Naive thymus-derived CD4-positive, alpha-beta T cell (primary cell): ENCODE measurements around the gene ZNF423. TPM values are rescaled to one million over a fixed set of nuclear protein-coding genes. Genes with fewer than 3 reads are reported as not detected.

Experiments
- ATAC-seq: fragments of 150-1000 bp; cut with Tn5 transposase; 2 replicates; pipeline ENCODE4 v1.10.0; 2021; ENCODE audit warnings: mild to moderate bottlenecking, moderate library complexity
- CTCF ChIA-PET: fragments of 350-600 bp; sonication (Branson Sonifier 250); formaldehyde crosslinking; loops from one replicate; lab custom pipeline; 2021; ENCODE audit warnings: antibody characterized with exemption; lab: Charles Lee
- POLR2A ChIA-PET: fragments of 350-600 bp; sonication (Branson Sonifier 250); formaldehyde crosslinking; loops from one replicate; lab custom pipeline; 2021; ENCODE audit warnings: antibody characterized with exemption, inconsistent platforms; lab: Charles Lee
- DNase-seq, 9 donors: peaks; one replicate each; pipeline versions ENCODE4 v3.0.0 to v3.0.0-alpha.2; 2020 to 2022; ENCODE audit warnings: mixed read lengths in 1 of 9
- H3K27ac ChIP-seq: one replicate; pipeline ENCODE4 v1.7.0; 2013; ENCODE audit warnings: mild to moderate bottlenecking, low read depth, low read length, moderate library complexity
- H3K27me3 ChIP-seq, 2 donors: one replicate each; pipeline ENCODE4 v1.7.0; 2013; ENCODE audit warnings: low read length in 2 of 2, mild to moderate bottlenecking in 2 of 2, moderate library complexity in 2 of 2; ENCODE audit not compliant: control insufficient read depth in 2 of 2, insufficient read depth in 2 of 2
- H3K36me3 ChIP-seq, 3 experiments: 1 replicate in 2 of 3; 2 replicates in 1 of 3; pipeline ENCODE4 v1.7.0; 2013; ENCODE audit warnings: low read length in 3 of 3, mild to moderate bottlenecking in 3 of 3, moderate library complexity in 1 of 3; ENCODE audit not compliant: insufficient read depth in 3 of 3, control insufficient read depth in 2 of 3
- H3K4me1 ChIP-seq, 2 donors: one replicate each; pipeline ENCODE4 v1.7.0; 2013; ENCODE audit warnings: low read length in 2 of 2, mild to moderate bottlenecking in 2 of 2, moderate library complexity in 1 of 2; ENCODE audit not compliant: control insufficient read depth in 2 of 2, insufficient read depth in 2 of 2
- H3K4me3 ChIP-seq: 2 replicates; pipeline ENCODE4 v1.7.0; 2013; ENCODE audit warnings: mild to moderate bottlenecking, low read length
- H3K9me3 ChIP-seq, 3 experiments: 1 replicate in 2 of 3; 2 replicates in 1 of 3; pipeline ENCODE4 v1.7.0; 2013; ENCODE audit warnings: low read length in 3 of 3; ENCODE audit not compliant: control insufficient read depth in 2 of 3
- H3K27ac Mint-ChIP-seq, 9 donors: one replicate each; pipeline ENCODE4 v1.8.0; 2020 to 2022; ENCODE audit warnings: mixed read lengths in 9 of 9, mild to moderate bottlenecking in 8 of 9, moderate library complexity in 5 of 9, inconsistent platforms in 2 of 9
- H3K27me3 Mint-ChIP-seq, 5 donors: one replicate each; pipeline ENCODE4 v1.8.0; 2021 to 2022; ENCODE audit warnings: mixed read lengths in 5 of 5, mild to moderate bottlenecking in 1 of 5
- H3K36me3 Mint-ChIP-seq, 5 donors: one replicate each; pipeline ENCODE4 v1.8.0; 2020 to 2022; ENCODE audit warnings: mixed read lengths in 5 of 5, mild to moderate bottlenecking in 3 of 5, inconsistent platforms in 1 of 5
- H3K4me1 Mint-ChIP-seq, 7 donors: one replicate each; pipeline ENCODE4 v1.8.0; 2020 to 2022; ENCODE audit warnings: mixed read lengths in 7 of 7, mild to moderate bottlenecking in 3 of 7, inconsistent platforms in 1 of 7
- H3K4me3 Mint-ChIP-seq, 10 donors: one replicate each; pipeline ENCODE4 v1.8.0; 2020 to 2022; ENCODE audit warnings: mild to moderate bottlenecking in 10 of 10, mixed read lengths in 10 of 10, moderate library complexity in 6 of 10, inconsistent platforms in 2 of 10
- H3K9me3 Mint-ChIP-seq, 11 donors: one replicate each; pipeline ENCODE4 v1.8.0; 2020 to 2022; ENCODE audit warnings: mixed read lengths in 11 of 11, mild to moderate bottlenecking in 4 of 11, inconsistent platforms in 1 of 11, moderate library complexity in 1 of 11
- intact Hi-C, 2 donors: fragments of 100-400 bp; cut with micrococcal nuclease; formaldehyde crosslinking; loops; one replicate each; pipeline ENCODE4 v1.15.1; 2023
- polyA plus RNA-seq, 2 donors: library from polyadenylated mRNA; unstranded; fragments of 300-500 nt; fragmentation: Illumina TruSeq; gene quantifications; one replicate each; pipeline ENCODE4 v1.2.3, GENCODE V29; 2021
- total RNA-seq, 6 experiments: library from RNA in 5 of 6; stranded (reverse) in 5 of 6; gene quantifications; 1 replicate in 5 of 6; 2 replicates in 1 of 6; pipeline ENCODE4 v1.2.3 and lab custom pipeline; 2021 to 2026

Gene ZNF423
- total and polyA plus RNA-seq, 7 experiments from 2014 or later: not detected

DNA sequence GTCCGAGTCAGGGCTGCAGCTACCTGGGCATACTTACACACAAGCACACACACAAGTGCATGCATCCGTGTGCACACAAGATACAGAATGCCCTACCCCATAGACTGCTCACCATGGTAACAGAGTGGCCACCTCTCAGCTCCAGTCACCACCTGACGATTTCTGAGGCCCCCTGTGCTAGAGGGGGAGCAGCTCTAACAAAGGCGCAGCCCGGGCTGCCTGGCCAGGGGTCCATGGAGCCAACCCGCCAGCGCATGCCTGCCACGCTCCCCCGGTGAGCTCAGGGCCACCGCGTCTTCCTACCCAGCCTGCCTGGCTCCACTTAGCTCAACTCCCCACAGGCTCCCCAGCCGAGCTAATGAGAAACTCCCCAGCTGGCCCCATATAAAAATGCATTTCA lies 75.5 kb downstream of the ZNF423 start:
- ChIA-PET POLR2A (no interaction called here), CTCF (no interaction called here)
- H3K27me3 Mint-ChIP-seq: peaks cover 0 to 11% (median 0%) of the 10 kb centered on the region in 5 donors
- peaks cover 0 to 4% (median 0%) of the 10 kb centered on the region in 11 donors for H3K9me3 Mint-ChIP-seq
- no peak for DNase-seq
- H3K27ac Mint-ChIP-seq: no peak overlapping the region
- intact Hi-C loops: no loop called here
- Histone ChIP-seq H3K9me3 (no peaks in the 10 kb centered on the region), H3K27me3 (no peaks in the 10 kb centered on the region), H3K27ac (no peak overlapping the region), H3K36me3 (no peaks in the 10 kb centered on the region), H3K4me3 (no peak overlapping the region), H3K4me1 (no peaks in the 10 kb centered on the region)
- H3K4me1 Mint-ChIP-seq: no peaks in the 10 kb centered on the region
- no peak for ATAC-seq
- H3K36me3 Mint-ChIP-seq: no peaks in the 10 kb centered on the region
- no peak overlapping the region for H3K4me3 Mint-ChIP-seq

DNA sequence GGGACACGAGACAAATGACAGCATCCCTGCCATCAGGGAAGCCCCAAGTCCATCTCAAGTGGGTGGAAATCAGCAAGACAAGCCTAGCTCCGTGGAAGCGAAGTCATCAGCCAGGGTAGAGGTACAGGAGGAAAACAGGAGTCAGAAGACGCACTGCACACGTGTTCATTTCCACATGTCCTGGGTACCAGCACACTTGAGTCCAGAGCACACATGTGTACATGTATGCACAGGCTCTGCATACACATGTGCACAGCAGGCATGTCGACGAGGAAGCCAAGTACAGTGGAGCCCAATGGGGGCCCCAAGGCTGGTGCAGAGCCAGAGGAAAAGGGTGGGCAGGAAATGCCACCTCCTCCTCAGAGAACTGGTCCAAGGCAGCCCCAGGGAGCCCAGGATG lies 75.9 kb downstream of the ZNF423 start:
- intact Hi-C loops: no loop called here
- no peak overlapping the region for H3K4me3 ChIP-seq
- POLR2A ChIA-PET: no interaction called here

DNA sequence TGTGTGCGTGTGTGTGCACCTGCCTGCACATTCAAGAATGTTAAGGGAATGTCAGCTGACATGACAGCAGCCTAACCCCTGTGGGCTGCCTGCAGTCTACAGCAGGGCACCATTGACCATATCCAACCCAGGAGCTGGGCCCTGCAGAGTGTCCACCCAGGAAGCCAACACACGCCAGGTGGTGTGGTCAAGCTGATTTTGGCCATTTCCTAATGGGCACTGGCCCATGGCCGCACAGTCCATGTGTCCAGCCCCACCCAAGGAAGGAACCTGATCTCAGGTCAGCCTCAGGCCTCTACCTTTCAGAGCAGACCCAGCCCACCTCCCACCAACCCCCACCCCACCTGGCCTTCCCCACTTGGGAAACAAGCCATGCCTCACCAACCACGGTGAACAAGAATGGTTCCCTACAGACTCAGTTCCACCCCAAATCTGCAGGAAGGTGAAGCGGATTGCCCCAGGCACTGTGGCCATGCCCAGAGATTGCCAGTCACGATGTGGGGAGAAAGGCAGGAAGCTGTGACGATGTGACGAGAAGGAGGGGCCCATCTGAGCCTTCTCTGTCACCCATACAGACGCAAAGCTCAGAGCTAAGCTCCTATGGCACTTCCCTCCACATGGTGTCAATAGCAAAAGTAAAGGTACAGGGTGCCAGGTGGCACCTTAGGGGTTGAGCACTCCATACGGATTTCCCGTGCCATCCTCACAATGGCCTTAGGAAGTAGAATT lies 77.5 kb downstream of the ZNF423 start:
- Histone ChIP-seq H3K27me3 (no peaks in the 10 kb centered on the region), H3K4me1 (no peaks in the 10 kb centered on the region), H3K9me3 (no peaks in the 10 kb centered on the region), H3K36me3 (no peaks in the 10 kb centered on the region), H3K27ac (no peak overlapping the region), H3K4me3 (no peak overlapping the region)
- POLR2A ChIA-PET: no interaction called here
- intact Hi-C loops: no loop called here
- CTCF ChIA-PET: no interaction called here
- Mint-ChIP-seq H3K27ac (no peak overlapping the region), H3K9me3 (no peaks in the 10 kb centered on the region), H3K4me3 (no peak overlapping the region), H3K27me3 (peaks cover 0 to 11% (median 0%) of the 10 kb centered on the region in 5 donors), H3K36me3 (no peaks in the 10 kb centered on the region), H3K4me1 (no peaks in the 10 kb centered on the region)
- no peak for DNase-seq
- ATAC-seq: no peak

More for the DNA sequence above, 75.9 kb downstream of the ZNF423 start:
- no peak for DNase-seq
- no peak overlapping the region for H3K4me3 Mint-ChIP-seq
- H3K27ac Mint-ChIP-seq: no peak overlapping the region
- CTCF ChIA-PET: no interaction called here
- ATAC-seq: no peak
- H3K27me3 Mint-ChIP-seq: peaks cover 0 to 11% (median 0%) of the 10 kb centered on the region in 5 donors
- Histone ChIP-seq H3K4me1 (no peaks in the 10 kb centered on the region), H3K27ac (no peak overlapping the region), H3K36me3 (no peaks in the 10 kb centered on the region), H3K27me3 (no peaks in the 10 kb centered on the region), H3K9me3 (no peaks in the 10 kb centered on the region)
- peaks cover 0 to 4% (median 0%) of the 10 kb centered on the region in 11 donors for H3K9me3 Mint-ChIP-seq
- H3K36me3 Mint-ChIP-seq: no peaks in the 10 kb centered on the region
- no peaks in the 10 kb centered on the region for H3K4me1 Mint-ChIP-seq

GRCh38 chr16:49776734-49777133 lies 79.2 kb downstream of the ZNF423 start:
- H3K27me3 Mint-ChIP-seq: peaks cover 0 to 11% (median 0%) of the 10 kb centered on the region in 5 donors
- H3K36me3 Mint-ChIP-seq: no peaks in the 10 kb centered on the region
- ATAC-seq (no peak), DNase-seq (no peak)
- Histone ChIP-seq H3K27ac (no peak overlapping the region), H3K4me1 (no peaks in the 10 kb centered on the region), H3K4me3 (no peak overlapping the region), H3K36me3 (no peaks in the 10 kb centered on the region), H3K27me3 (no peaks in the 10 kb centered on the region), H3K9me3 (no peaks in the 10 kb centered on the region)
- H3K4me1 Mint-ChIP-seq: no peaks in the 10 kb centered on the region
- ChIA-PET CTCF (no interaction called here), POLR2A (no interaction called here)
- H3K4me3 Mint-ChIP-seq: no peak overlapping the region
- no peaks in the 10 kb centered on the region for H3K9me3 Mint-ChIP-seq
- H3K27ac Mint-ChIP-seq: no peak overlapping the region
- intact Hi-C loops: no loop called here

GRCh38 chr16:49776085-49776595 lies 79.8 kb downstream of the ZNF423 start:
- Mint-ChIP-seq H3K27ac (no peak overlapping the region), H3K36me3 (no peaks in the 10 kb centered on the region), H3K4me1 (no peaks in the 10 kb centered on the region), H3K9me3 (no peaks in the 10 kb centered on the region), H3K4me3 (no peak overlapping the region), H3K27me3 (peaks cover 0 to 10% (median 0%) of the 10 kb centered on the region in 5 donors)
- no peak overlapping the region for H3K4me3 ChIP-seq
- intact Hi-C loops: no loop called here
- CTCF ChIA-PET: no interaction called here
- no peaks in the 10 kb centered on the region for H3K9me3 ChIP-seq
- no peak overlapping the region for H3K27ac ChIP-seq
- no peaks in the 10 kb centered on the region for H3K27me3 ChIP-seq
- POLR2A ChIA-PET: no interaction called here
- no peaks in the 10 kb centered on the region for H3K4me1 ChIP-seq
- H3K36me3 ChIP-seq: no peaks in the 10 kb centered on the region
- ATAC-seq (no peak), DNase-seq (no peak)

GRCh38 chr16:49775581-49775980 lies 80.3 kb downstream of the ZNF423 start:
- Mint-ChIP-seq H3K4me1 (no peaks in the 10 kb centered on the region), H3K27ac (no peak overlapping the region), H3K27me3 (peaks cover 0 to 7% (median 0%) of the 10 kb centered on the region in 5 donors), H3K36me3 (no peaks in the 10 kb centered on the region), H3K9me3 (no peaks in the 10 kb centered on the region), H3K4me3 (no peak overlapping the region)
- Histone ChIP-seq H3K4me1 (no peaks in the 10 kb centered on the region), H3K9me3 (no peaks in the 10 kb centered on the region), H3K4me3 (no peak overlapping the region), H3K36me3 (no peaks in the 10 kb centered on the region), H3K27ac (no peak overlapping the region), H3K27me3 (no peaks in the 10 kb centered on the region)
- no peak for DNase-seq
- POLR2A ChIA-PET: no interaction called here
- ATAC-seq: no peak
- CTCF ChIA-PET: no interaction called here
- intact Hi-C loops: no loop called here

DNA sequence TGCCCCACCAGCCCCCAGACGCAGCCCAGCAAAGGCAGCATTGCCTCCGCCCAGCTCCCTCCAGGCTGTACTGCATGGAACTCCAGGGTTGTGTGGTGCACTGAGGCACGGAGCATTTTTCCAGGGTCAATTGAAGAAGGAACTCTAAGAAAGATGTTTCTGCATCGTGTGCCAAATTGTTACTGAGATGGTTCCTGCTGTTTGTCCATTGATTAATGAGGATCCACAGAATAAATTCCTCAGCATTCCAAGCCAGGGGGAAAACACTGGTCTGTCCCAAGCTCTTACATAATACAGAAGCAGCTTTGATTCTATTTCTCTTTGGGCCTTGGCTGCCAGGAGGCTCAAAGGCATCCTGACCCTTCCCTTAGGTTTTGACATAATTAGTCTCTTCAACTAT lies 80.9 kb downstream of the ZNF423 start:
- Mint-ChIP-seq H3K27me3 (peaks cover 0 to 7% (median 0%) of the 10 kb centered on the region in 5 donors), H3K27ac (no peak overlapping the region), H3K36me3 (no peaks in the 10 kb centered on the region), H3K4me3 (no peak overlapping the region), H3K9me3 (no peaks in the 10 kb centered on the region), H3K4me1 (peaks cover 0 to under 1% (median 0%) of the 10 kb centered on the region in 7 donors)
- DNase-seq (no peak), ATAC-seq (no peak)
- ChIA-PET CTCF (no interaction called here), POLR2A (no interaction called here)
- no peak overlapping the region for H3K27ac ChIP-seq
- no peaks in the 10 kb centered on the region for H3K36me3 ChIP-seq
- intact Hi-C loops: no loop called here
- no peaks in the 10 kb centered on the region for H3K27me3 ChIP-seq
- no peaks in the 10 kb centered on the region for H3K4me1 ChIP-seq
- no peak overlapping the region for H3K4me3 ChIP-seq
- H3K9me3 ChIP-seq: no peaks in the 10 kb centered on the region
